DLD1 (cell line): ENCODE results near the gene TPRG1.

Experiments used
- in situ Hi-C: cut with HindIII; loops from 2 replicates; pipeline ENCODE4 v1.10.0; 2017; ENCODE audit warnings: low sequenced_read_pairs

TPRG1 gene

GRCh38 chr3:189171707-189172106, at the start of gene TPRG1:
TPRG1 (plus strand) TSS chr3:189171971; CDS start chr3:189207385, 35,414 bp downstream.
- in situ Hi-C loops = no loop called here

- in situ Hi-C loops = no loop called here
Observed at GRCh38 chr3:189122110-189122509, 49.7 kb upstream of the TPRG1 start.

- in situ Hi-C loops = no loop called here
Observed at GRCh38 chr3:189122526-189123205, 49.1 kb upstream of the TPRG1 start.

- in situ Hi-C loops = no loop called here
Observed at GRCh38 chr3:189123595-189124387, 48.0 kb upstream of the TPRG1 start.

DNA sequence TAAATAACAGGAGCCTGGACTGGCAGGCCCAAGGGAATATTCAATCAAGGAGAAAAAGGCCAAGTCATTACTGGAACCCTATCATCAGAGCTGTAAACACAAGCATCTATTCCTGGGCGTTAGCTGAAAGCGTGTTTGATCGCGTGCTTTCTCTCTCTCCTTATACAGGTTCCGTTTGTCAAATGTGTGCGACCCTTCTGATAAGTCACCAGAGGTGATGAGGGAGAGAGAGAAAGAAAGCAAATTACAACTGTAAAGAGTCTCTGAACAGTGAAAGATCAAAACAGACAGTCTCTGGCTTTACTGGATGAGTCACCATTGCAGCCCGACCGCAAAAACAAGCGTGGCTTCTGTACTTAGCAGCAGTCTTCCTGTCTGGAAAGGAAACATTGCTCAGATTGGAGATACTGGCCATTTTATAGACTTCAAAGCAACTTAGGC, 39.5 kb upstream of the TPRG1 start:
- in situ Hi-C loops = no loop called here

- in situ Hi-C loops = no loop called here
Observed at GRCh38 chr3:189132839-189133238, 38.9 kb upstream of the TPRG1 start.

DNA sequence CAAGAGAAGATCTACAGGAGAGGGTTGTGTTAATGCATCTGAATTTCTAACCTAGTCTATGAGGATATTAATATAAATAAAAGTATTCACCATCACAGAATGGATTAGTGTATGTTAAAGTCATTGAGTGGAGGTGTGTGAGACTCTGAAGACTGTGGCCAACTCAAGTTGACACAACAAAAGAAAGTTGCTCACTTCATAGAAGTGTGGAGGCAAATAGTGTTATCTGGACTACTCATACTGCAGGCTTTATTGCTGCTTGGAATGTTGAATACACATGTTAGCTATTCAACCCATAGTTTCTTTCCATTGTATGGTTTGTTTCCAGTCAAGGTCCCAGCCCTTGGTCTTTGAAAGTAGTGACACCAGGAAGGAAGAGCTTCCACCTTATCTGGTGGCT, 38.0 kb upstream of the TPRG1 start:
- in situ Hi-C loops = no loop called here

DNA sequence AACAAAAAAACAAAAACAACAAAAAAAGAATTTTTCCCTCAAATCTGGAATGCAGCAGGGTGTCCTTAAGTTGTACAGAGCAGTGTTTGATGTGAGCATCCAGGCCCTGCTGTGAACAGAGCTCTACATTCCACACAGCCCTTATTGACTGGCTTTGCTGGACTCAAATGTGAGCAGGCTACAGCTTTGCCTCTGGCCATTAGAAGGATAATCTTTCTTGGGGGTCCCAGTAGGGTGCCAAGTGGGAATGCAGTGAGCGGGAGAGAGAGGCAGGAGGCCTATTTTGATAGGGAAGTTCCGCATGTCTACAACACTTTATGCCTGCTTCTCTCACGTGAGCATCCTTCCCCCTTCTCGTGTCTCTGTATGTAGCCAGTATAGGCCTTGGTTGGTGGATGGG, 34.4 kb upstream of the TPRG1 start:
- in situ Hi-C loops = no loop called here

DNA sequence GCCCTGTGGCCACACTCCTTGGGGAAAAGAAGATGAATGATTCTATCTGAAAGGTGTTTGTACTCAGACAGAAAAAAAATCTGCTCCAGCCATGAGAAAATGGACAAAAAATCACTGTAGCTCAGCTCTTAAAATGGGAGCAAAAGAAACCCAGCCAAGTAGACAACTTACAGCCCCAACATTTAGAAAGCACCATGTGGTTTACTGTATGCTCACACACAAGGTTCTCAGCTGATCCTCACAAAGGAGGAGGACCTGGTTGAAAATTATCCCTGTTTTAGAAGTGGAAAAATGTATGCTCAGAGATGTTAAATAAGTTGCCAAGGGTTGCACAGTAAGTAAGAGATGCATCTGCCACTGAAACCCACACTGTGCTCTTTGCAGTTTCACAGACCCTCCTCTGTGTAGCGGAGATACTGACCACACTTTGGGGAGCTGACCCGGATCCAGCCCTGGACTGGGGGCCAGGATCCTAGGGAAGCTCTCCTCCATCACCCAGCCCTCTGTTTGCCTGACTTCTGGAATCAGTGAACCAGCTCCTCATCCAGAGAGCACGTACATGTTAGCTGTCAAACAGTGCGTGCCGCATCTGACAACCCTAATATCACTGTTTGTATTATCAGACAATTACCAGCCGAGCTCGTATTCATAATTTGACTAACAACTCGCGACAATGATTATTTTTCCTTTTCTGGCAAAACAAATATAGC, 32.7 kb upstream of the TPRG1 start:
- in situ Hi-C loops = no loop called here

GRCh38 chr3:189139611-189139940, 32.2 kb upstream of the TPRG1 start:
- in situ Hi-C loops = no loop called here

DNA sequence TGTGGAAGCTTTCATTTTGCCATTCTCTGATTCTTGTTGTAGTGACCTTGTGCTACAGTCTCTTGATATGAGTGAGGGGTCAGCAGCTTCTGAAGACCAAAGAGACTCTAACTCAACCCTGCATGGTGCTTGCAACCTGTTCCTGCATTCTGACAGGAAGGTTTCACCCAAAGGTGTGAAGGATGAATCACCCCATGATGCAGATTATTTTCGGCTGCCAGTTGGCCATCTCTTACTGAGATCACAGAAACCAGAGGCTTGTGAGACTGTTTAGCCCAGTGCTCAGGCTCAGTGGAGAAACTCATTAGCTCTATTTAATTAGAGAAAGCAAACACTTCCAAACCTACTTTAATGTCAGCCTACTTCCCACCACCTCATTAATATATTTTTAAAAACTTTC, 29.2 kb upstream of the TPRG1 start:
- in situ Hi-C loops = loop anchor here (10.0 kb wide), 1 partner anchor 188 kb away; no protein-coding TSS in a partner anchor

- in situ Hi-C loops = loop anchor here (10.0 kb wide), 1 partner anchor 189 kb away; no protein-coding TSS in a partner anchor
Observed at GRCh38 chr3:189143321-189143720, 28.4 kb upstream of the TPRG1 start.

GRCh38 chr3:189143771-189144170, 28.0 kb upstream of the TPRG1 start:
- in situ Hi-C loops = loop anchor here (10.0 kb wide), 1 partner anchor 189 kb away; no protein-coding TSS in a partner anchor

GRCh38 chr3:189144645-189145044, 27.1 kb upstream of the TPRG1 start:
- in situ Hi-C loops = loop anchor here (10.0 kb wide), 1 partner anchor 190 kb away; no protein-coding TSS in a partner anchor

DNA sequence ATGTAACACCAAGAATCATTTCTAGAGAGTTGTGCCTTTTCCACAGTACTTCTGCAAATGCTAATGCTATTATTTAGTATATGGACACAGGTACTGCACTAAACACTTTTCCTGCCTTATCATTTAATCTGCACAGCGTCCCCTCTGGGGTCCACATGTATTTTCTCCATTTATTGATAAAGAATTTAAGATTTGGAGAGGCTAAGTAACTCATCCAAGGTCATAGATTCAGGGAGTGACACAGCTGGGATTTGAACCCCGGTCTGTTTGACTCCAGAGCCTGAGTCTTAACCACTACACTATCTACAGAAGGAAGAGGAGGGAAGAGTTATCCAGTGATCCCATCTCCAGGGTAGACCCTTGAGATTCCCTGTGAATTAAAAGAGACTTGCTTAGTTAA, 24.9 kb upstream of the TPRG1 start:
- in situ Hi-C loops = loop anchor here (10.0 kb wide), 1 partner anchor 192 kb away; no protein-coding TSS in a partner anchor

DNA sequence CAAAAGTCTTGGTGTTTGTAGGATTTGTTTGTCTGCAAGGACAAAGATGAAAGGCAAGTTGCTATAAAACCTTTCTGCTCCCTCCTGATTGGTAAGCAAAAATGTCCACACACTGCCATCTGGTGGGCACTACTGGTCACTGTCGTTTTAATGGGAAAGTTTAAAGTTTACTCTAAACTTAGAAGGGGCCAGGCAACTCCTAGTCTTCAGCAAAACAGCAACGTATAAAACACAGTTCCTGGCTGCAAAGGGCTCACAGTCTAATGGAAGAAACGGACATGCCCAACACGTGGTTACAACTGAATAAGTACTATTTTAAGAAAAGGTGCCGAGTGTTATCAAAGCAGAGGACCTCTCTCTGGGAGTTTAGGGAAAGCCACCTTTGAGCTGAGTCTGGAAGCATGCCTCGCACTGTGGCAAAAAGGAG, 23.7 kb upstream of the TPRG1 start:
- in situ Hi-C loops = loop anchor here (10.0 kb wide), 1 partner anchor 193 kb away; no protein-coding TSS in a partner anchor

- in situ Hi-C loops = loop anchor here (10.0 kb wide), 1 partner anchor 194 kb away; no protein-coding TSS in a partner anchor
Observed at GRCh38 chr3:189149203-189149602, 22.6 kb upstream of the TPRG1 start.

DNA sequence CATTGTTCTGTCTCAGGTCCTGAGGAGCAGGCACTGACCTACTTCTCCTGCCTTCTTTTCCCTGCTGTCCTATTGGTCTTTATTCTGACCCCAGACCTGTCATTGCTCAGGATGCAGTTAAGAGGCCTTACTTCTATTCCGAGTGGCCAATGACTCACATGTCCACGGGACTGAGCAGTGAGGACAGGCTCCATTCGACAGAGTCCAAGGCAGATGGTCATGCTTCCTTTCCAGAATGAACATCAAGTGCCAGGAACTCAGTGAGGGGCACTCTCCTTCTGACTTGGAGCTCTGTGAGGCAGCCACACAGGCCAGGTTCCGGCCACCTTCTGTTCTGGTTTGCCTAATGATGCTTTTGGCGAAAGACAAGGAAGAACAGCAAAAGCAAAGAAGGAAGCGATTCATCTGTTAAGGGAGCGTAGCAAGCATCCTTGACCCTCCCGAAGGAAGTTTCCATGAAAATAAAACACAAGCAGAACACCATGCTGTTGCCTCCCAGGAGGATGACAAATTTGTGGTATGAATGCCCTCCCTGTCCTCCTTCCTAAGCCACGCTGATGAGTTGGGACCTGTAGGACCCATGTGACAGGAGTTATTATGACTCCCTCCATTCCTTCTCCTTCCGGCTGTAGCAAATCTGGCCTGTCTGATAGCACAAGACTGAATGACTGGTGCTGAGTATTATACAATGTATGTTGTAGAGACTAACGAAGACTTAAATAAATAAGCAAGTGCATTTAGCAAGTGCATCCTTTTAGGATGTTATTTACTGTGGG, 14.4 kb upstream of the TPRG1 start:
- in situ Hi-C loops = no loop called here

DNA sequence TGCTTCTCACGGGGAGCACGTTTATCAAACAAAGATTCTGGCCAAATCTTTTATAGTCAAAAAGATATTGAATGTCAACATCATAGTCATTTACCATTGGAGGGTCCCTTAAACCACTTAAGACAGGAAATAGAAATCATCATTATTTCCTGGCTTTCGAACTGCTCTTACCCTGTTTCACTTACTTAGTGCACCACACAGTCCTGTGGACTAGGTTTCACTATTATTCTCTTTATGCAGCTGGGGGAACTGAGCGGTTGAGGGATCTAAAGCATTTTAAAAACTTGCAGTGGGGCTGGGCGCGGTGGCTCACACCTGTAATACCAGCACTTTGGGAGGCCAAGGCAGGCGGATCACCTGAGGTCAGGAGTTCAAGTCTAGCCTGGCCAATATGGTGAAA, 13.7 kb upstream of the TPRG1 start:
- in situ Hi-C loops = no loop called here

DNA sequence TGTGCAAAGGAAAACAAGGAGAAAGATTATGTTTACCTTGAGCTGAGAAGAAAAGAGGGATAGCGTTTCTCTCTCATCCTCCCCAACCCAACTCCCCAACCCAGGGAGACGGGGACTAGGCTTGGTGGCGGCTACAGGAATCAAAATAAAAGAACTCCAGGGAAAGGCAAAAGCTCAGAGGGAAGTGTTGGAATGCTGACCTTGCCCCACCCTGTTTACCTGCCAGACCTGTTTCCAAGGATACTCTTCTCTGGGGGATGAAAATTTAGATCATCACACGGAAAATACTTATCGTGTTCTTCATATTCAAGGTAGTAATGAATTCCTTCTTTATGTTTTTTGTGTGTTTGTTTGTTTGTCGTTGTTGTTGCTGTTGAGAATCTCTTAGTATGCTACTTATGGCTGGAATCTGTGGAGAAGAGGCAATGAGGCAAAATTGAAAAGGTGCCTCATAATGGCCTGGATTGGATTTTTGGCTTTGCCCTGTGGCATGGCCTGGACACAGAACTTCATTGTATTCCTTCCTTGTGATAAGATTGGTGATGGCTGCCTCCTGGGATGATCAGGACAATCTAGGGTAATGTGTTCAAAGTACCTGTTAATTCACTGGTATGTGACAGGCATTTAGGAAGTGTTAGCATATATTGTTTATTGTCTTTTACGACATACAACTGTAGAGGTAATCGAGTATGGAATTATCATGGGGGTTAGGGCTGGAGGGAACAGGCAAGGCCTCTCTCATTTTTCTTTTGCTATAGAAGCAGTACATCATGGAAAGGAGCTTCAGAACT, 11.1 kb upstream of the TPRG1 start:
- in situ Hi-C loops = no loop called here
